HepG2 (cell line): ENCODE data around the gene CLTCL1. TPM values are rescaled to one million over a fixed set of nuclear protein-coding genes. Genes with fewer than 3 reads are reported as not detected.

Experiments
- ATAC-seq: fragments of 200-7000 bp; cut with Tn5 transposase; 3 replicates; pipeline ENCODE4 v1.9.1; 2020; ENCODE audit warnings: mild to moderate bottlenecking, moderate library complexity
- BruUV-seq: library from RNA; stranded (reverse); fragments of 400-500 nt; replicated peaks from 2 replicates; lab custom pipeline; 2021; lab: Mats Ljungman, UMichigan
- CTCF ChIA-PET: fragments of 300-600 bp; formaldehyde crosslinking; extraction: SDS; loops from one replicate; lab custom pipeline; 2021; ENCODE audit warnings: low total read pairs, inconsistent platforms, low intra/inter-chr PET ratio; lab: Yijun Ruan, JAX
- POLR2A ChIA-PET: fragments of 350-600 bp; sonication (Branson Sonifier 250); formaldehyde crosslinking; loops from one replicate; lab custom pipeline; 2020; ENCODE audit warnings: antibody characterized with exemption, inconsistent platforms; lab: Yijun Ruan, JAX
- DNase-seq: peaks from one replicate; pipeline ENCODE4 v3.0.0-alpha.2; 2015; ENCODE audit warnings: low spot score
- FAIRE-seq: peaks from 3 replicates; lab custom pipeline; 2011; peaks lifted over from hg19 to GRCh38; lab: Jason Lieb, UNC
- H2AFZ ChIP-seq: one replicate; pipeline ENCODE4 v1.6.1; 2011; ENCODE audit warnings: low read length, inconsistent platforms
- H3K27ac ChIP-seq: fragments of 300-600 bp; 3 replicates; pipeline ENCODE4 v1.8.0; 2011; ENCODE audit warnings: mixed run types, mild to moderate bottlenecking, mixed read lengths, low read length, inconsistent platforms; ENCODE audit not compliant: insufficient read depth; ENCODE audit errors: extremely low read length
- H3K27me3 ChIP-seq, 2 experiments: fragments of 200-600 bp in 1 of 2; 2 replicates in 1 of 2; 3 replicates in 1 of 2; pipeline versions ENCODE4 v1.6.0 to v1.8.0; 2011; ENCODE audit warnings: low read length in 2 of 2, mild to moderate bottlenecking in 2 of 2, moderate library complexity in 2 of 2, inconsistent platforms in 1 of 2; ENCODE audit not compliant: insufficient read depth in 2 of 2, control insufficient read depth in 1 of 2
- H3K36me3 ChIP-seq, 2 experiments: fragments of 200-600 bp in 1 of 2; replicated peaks in 1 of 2; 2 replicates in 1 of 2; 3 replicates in 1 of 2; pipeline versions ENCODE4 v1.5.1 to v1.8.0; 2011; ENCODE audit warnings: low read length in 2 of 2, inconsistent platforms in 1 of 2; ENCODE audit not compliant: insufficient read depth in 2 of 2, control insufficient read depth in 1 of 2
- H3K4me1 ChIP-seq: 2 replicates; pipeline ENCODE4 v1.5.1; 2012; ENCODE audit warnings: low read length, inconsistent platforms; ENCODE audit not compliant: insufficient read depth
- H3K4me2 ChIP-seq: 2 replicates; pipeline ENCODE4 v1.6.0; 2011; ENCODE audit warnings: low read depth, low read length, inconsistent platforms
- H3K4me3 ChIP-seq, 3 experiments: fragments of 200-600 bp in 1 of 3; sonication (generic), shearing (Covaris generic) in 1 of 3; replicated peaks in 1 of 3; 2 replicates each; pipeline ENCODE4 v1.5.1; 2011 to 2016; ENCODE audit warnings: low read length in 3 of 3, inconsistent platforms in 2 of 3, low read depth in 2 of 3, mild to moderate bottlenecking in 2 of 3, control low read depth in 1 of 3, mixed read lengths in 1 of 3; ENCODE audit not compliant: insufficient read depth in 1 of 3
- H3K79me2 ChIP-seq: one replicate; pipeline ENCODE4 v1.6.1; 2011; ENCODE audit warnings: low read length, inconsistent platforms; ENCODE audit not compliant: insufficient read depth
- H3K9ac ChIP-seq: 2 replicates; pipeline ENCODE4 v1.6.0; 2011; ENCODE audit warnings: mild to moderate bottlenecking, low read depth, low read length, inconsistent platforms; ENCODE audit not compliant: insufficient read depth
- H3K9me3 ChIP-seq: 2 replicates; pipeline ENCODE4 v1.5.1; 2012; ENCODE audit warnings: mild to moderate bottlenecking, low read length
- H4K20me1 ChIP-seq: 2 replicates; pipeline ENCODE4 v1.6.0; 2011; ENCODE audit warnings: inconsistent platforms, mild to moderate bottlenecking, low read length, moderate library complexity; ENCODE audit not compliant: insufficient read depth
- EP300 ChIP-seq, 3 experiments: sonication (generic) in 1 of 3; formaldehyde crosslinking in 1 of 3; IDR thresholded peaks; 2 replicates each; pipeline versions ENCODE4 v1.5.1 to v1.6.1; 2011 to 2020; ENCODE audit warnings: low read depth in 2 of 3, low read length in 2 of 3, borderline replicate concordance in 1 of 3, improper control_type of control experiment in 1 of 3, mild to moderate bottlenecking in 1 of 3, missing genetic modification reagents in 1 of 3, moderate library complexity in 1 of 3
- FIP1L1 ChIP-seq: fragments of 200-400 bp; formaldehyde crosslinking; IDR thresholded peaks from 2 replicates; pipeline ENCODE4 v1.6.1; 2018; ENCODE audit warnings: low read depth, mild to moderate bottlenecking, low read length, moderate library complexity, borderline replicate concordance; ENCODE audit not compliant: insufficient read depth
- MTA3 ChIP-seq: sonication (generic); formaldehyde crosslinking; IDR thresholded peaks from 2 replicates; pipeline ENCODE4 v1.4.0; 2020; ENCODE audit warnings: missing genetic modification reagents
- NFYC ChIP-seq: IDR thresholded peaks from 2 replicates; pipeline ENCODE4 v1.6.1; 2016; ENCODE audit warnings: missing genetic modification reagents, missing compliant biosample characterization
- RXRA ChIP-seq: sonication (generic); formaldehyde crosslinking; IDR thresholded peaks from 2 replicates; pipeline ENCODE4 v1.5.1; 2020; ENCODE audit warnings: missing genetic modification reagents
- ZFAT ChIP-seq: sonication (generic); formaldehyde crosslinking; conservative IDR thresholded peaks from 2 replicates; pipeline ENCODE4 v1.8.1; 2023; ENCODE audit warnings: missing genetic modification reagents, inconsistent platforms
- ZFP36 ChIP-seq: fragments of 150-350 bp; IDR thresholded peaks from 2 replicates; pipeline ENCODE4 v1.6.1; 2018; ENCODE audit warnings: borderline replicate concordance, low read length, low read depth; ENCODE audit not compliant: partially characterized antibody
- ZNF350 ChIP-seq: sonication (generic); formaldehyde crosslinking; IDR thresholded peaks from 2 replicates; pipeline ENCODE4 v1.4.0; 2020; ENCODE audit warnings: mild to moderate bottlenecking, low read depth, missing genetic modification reagents, borderline replicate concordance
- ZNF451 ChIP-seq: sonication (generic); formaldehyde crosslinking; IDR thresholded peaks from 2 replicates; pipeline ENCODE4 v1.5.0; 2020; ENCODE audit warnings: mild to moderate bottlenecking, missing genetic modification reagents
- ZNF484 ChIP-seq: sonication (generic); formaldehyde crosslinking; IDR thresholded peaks from 2 replicates; pipeline ENCODE4 v1.5.1; 2020; ENCODE audit warnings: mild to moderate bottlenecking, low read depth, missing genetic modification reagents, borderline replicate concordance
- WGBS: methylation state at CpG from one replicate; pipeline ENCODE4 v1.1.6; 2017; ENCODE audit warnings: low lambda C conversion rate; 5-methylcytosine and 5-hydroxymethylcytosine counted together
- in situ Hi-C: cut with HindIII; loops from 2 replicates; pipeline ENCODE4 v1.10.0; 2017; ENCODE audit warnings: low pct_unique_long_range_greater_than_20kb; ENCODE audit not compliant: extremely low pct_ligation_motif_present
- intact Hi-C: fragments of 100-400 bp; cut with micrococcal nuclease; formaldehyde crosslinking; loops from one replicate; pipeline ENCODE4 v1.10.0; 2022; ENCODE audit not compliant: unreplicated experiment
- polyA plus RNA-seq, 8 experiments: library from polyadenylated mRNA; depleted of rRNA in 3 of 8; stranded (reverse) in 7 of 8; unstranded in 1 of 8; fragments of >200 nt; fragmentation: Illumina TruSeq in 4 of 8; extraction: Trizol in 4 of 8; gene quantifications; 2 replicates each; pipeline versions ENCODE4 v1.2.1 to v1.2.3, GENCODE V29; 2011 to 2016; ENCODE audit warnings: low read depth in 4 of 8, missing spikeins in 1 of 8, mixed read lengths in 1 of 8; ENCODE audit not compliant: insufficient read depth in 1 of 8
- total RNA-seq, 5 experiments: library from RNA; depleted of rRNA; stranded (reverse); fragments of >200 nt; fragmentation: Illumina TruSeq; extraction: Trizol; gene quantifications; 2 replicates each; pipeline ENCODE4 v1.2.3, GENCODE V29; 2016; ENCODE audit warnings: low read depth in 1 of 5
- TF ChIP-seq, protein P1 (sequence below): sonication (generic); formaldehyde crosslinking; IDR thresholded peaks from 2 replicates; pipeline ENCODE4 v1.4.0; 2020; ENCODE audit warnings: mild to moderate bottlenecking, missing genetic modification reagents
- TF ChIP-seq, protein P2 (sequence below): sonication (generic); formaldehyde crosslinking; IDR thresholded peaks from 2 replicates; pipeline ENCODE4 v1.5.1; 2020; ENCODE audit warnings: missing genetic modification reagents, mild to moderate bottlenecking, borderline replicate concordance
- TF ChIP-seq, protein P3 (sequence below): sonication (generic); formaldehyde crosslinking; IDR thresholded peaks from 2 replicates; pipeline ENCODE4 v1.5.0; 2020; ENCODE audit warnings: missing genetic modification reagents, mild to moderate bottlenecking, borderline replicate concordance

The CLTCL1 gene
- total and polyA plus RNA-seq, 2 of the 13 experiments (the other 11 are each of a cell fraction or from before 2014, with no cell fraction given): 8.1 to 10.9 TPM

DNA sequence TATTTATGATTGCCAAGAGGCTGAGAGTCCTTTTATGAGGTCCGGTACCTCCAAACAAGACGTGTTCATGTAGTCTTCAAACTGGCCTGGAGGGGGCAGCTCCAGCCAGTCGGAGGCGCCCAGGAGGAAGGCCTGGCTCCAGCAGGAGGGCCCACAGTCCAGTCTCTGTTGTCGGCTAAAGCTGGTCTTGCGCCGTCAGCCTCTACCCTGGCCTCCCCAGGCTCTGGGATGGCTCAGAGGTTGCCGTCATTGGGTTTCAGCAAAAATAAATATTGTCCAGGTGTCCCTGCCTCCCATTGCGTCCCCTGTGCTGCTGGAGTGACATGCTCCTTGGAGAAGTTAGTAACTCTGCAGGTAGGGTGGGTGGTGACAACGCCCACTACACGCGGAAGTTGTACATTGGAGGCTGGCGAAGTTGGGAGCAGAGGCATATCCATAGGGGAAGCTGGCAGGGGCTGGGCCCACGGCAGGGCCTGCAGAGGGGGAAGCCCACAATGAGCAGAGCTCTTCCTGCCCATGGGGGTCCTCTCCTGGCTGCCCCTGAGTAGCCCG, 111.9 kb downstream of the CLTCL1 start:
- DNase-seq: peak; percentile 66
- in situ Hi-C loops: loop anchor here (5.0 kb wide), 1 partner anchor 113 kb away; the partner anchor contains the start of gene CLTCL1
- no peaks in the 10 kb centered on the region for H3K9me3 ChIP-seq
- H3K36me3 ChIP-seq: peaks cover 3 to 15% of the 10 kb centered on the region in 2 experiments; a peak in 3 of 5 replicates
- no peaks in the 10 kb centered on the region for H3K27me3 ChIP-seq
- intact Hi-C loops: loop anchor here (1.0 to 5.0 kb wide), 2 partner anchors 111 to 253 kb away; partner anchors contain the start of genes HIRA and MRPL40
- POLR2A ChIA-PET: interaction anchor here (1.0 to 3.6 kb wide), 10 partner anchors 13 to 300 kb away, joined by 3 to 22 read pairs (median 6); partner anchors contain the start of genes C22orf39, CDC45, CLTCL1 and DGCR2
- peaks cover 47% of the 10 kb centered on the region for H3K4me1 ChIP-seq
- BruUV-seq: no TSS peak
- peak overlapping the region; percentile 90 for H3K9ac ChIP-seq
- peak overlapping the region; percentile 79 to 94 (median 92) for H3K4me3 ChIP-seq
- peaks cover 13% of the 10 kb centered on the region for H3K79me2 ChIP-seq
- H3K27ac ChIP-seq: peak overlapping the region; percentile 94
- peaks cover 10% of the 10 kb centered on the region; the same call in 1 of the 2 replicates for H4K20me1 ChIP-seq
- WGBS: 44% methylated on average over 7 of the region's 15 CpGs
- H3K4me2 ChIP-seq: peak overlapping the region; percentile 96
- peak; percentile 60 for ATAC-seq
- FAIRE-seq: peak; percentile 73
- CTCF ChIA-PET: no interaction called here
- H2AFZ ChIP-seq: no peak overlapping the region
- no peak for TF ChIP-seq RXRA (CRISPR knock-in tag)
- 0 out of 2 replicates have a peak, but pooled peaks have one; percentile 18 for TF ChIP-seq NFYC (CRISPR knock-in tag)
- TF ChIP-seq ZNF350: no peak
- TF ChIP-seq, protein P1, sequence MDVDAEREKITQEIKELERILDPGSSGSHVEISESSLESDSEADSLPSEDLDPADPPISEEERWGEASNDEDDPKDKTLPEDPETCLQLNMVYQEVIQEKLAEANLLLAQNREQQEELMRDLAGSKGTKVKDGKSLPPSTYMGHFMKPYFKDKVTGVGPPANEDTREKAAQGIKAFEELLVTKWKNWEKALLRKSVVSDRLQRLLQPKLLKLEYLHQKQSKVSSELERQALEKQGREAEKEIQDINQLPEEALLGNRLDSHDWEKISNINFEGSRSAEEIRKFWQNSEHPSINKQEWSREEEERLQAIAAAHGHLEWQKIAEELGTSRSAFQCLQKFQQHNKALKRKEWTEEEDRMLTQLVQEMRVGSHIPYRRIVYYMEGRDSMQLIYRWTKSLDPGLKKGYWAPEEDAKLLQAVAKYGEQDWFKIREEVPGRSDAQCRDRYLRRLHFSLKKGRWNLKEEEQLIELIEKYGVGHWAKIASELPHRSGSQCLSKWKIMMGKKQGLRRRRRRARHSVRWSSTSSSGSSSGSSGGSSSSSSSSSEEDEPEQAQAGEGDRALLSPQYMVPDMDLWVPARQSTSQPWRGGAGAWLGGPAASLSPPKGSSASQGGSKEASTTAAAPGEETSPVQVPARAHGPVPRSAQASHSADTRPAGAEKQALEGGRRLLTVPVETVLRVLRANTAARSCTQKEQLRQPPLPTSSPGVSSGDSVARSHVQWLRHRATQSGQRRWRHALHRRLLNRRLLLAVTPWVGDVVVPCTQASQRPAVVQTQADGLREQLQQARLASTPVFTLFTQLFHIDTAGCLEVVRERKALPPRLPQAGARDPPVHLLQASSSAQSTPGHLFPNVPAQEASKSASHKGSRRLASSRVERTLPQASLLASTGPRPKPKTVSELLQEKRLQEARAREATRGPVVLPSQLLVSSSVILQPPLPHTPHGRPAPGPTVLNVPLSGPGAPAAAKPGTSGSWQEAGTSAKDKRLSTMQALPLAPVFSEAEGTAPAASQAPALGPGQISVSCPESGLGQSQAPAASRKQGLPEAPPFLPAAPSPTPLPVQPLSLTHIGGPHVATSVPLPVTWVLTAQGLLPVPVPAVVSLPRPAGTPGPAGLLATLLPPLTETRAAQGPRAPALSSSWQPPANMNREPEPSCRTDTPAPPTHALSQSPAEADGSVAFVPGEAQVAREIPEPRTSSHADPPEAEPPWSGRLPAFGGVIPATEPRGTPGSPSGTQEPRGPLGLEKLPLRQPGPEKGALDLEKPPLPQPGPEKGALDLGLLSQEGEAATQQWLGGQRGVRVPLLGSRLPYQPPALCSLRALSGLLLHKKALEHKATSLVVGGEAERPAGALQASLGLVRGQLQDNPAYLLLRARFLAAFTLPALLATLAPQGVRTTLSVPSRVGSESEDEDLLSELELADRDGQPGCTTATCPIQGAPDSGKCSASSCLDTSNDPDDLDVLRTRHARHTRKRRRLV (CRISPR knock-in tag): 0 out of 2 replicates have a peak, but pooled peaks have one; percentile 36
- TF ChIP-seq EP300 (IDR thresholded peaks at IDR 0.05; ENCODE audit: low read depth in 2 of 2, low read length in 2 of 2): no peak
- no peak for TF ChIP-seq EP300 (CRISPR knock-in tag; IDR thresholded peaks at IDR 0.05; ENCODE audit: borderline replicate concordance)
- TF ChIP-seq FIP1L1: no peak
- TF ChIP-seq ZFAT (CRISPR knock-in tag): no peak
- TF ChIP-seq ZFP36: no peak
- no peak for TF ChIP-seq ZNF484 (CRISPR knock-in tag)
- no peak for TF ChIP-seq ZNF451 (CRISPR knock-in tag)
- TF ChIP-seq, protein P2, sequence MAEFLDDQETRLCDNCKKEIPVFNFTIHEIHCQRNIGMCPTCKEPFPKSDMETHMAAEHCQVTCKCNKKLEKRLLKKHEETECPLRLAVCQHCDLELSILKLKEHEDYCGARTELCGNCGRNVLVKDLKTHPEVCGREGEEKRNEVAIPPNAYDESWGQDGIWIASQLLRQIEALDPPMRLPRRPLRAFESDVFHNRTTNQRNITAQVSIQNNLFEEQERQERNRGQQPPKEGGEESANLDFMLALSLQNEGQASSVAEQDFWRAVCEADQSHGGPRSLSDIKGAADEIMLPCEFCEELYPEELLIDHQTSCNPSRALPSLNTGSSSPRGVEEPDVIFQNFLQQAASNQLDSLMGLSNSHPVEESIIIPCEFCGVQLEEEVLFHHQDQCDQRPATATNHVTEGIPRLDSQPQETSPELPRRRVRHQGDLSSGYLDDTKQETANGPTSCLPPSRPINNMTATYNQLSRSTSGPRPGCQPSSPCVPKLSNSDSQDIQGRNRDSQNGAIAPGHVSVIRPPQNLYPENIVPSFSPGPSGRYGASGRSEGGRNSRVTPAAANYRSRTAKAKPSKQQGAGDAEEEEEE (CRISPR knock-in tag): no peak
- TF ChIP-seq, protein P3, sequence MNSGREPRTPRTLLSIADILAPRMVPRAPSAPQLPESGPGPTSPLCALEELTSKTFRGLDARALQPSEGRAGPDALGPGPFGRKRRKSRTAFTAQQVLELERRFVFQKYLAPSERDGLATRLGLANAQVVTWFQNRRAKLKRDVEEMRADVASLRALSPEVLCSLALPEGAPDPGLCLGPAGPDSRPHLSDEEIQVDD (CRISPR knock-in tag): no peak
- no peak for TF ChIP-seq MTA3 (CRISPR knock-in tag)
